Kidney (tissue), 14 donors: ENCODE results near the gene CAMK2N2. TPM values are rescaled to one million over a fixed set of nuclear protein-coding genes. Genes with fewer than 3 reads are reported as not detected.

Source experiments
- DNase-seq, 5 donors: peaks; one replicate each; pipeline ENCODE4 v3.0.0-alpha.2; 2013 to 2020
- FAIRE-seq: peaks from 2 replicates; lab custom pipeline; 2012; peaks lifted over from hg19 to GRCh38; lab: Jason Lieb, UNC
- H3K27ac ChIP-seq, 2 donors: one replicate each; pipeline ENCODE4 v1.7.0; 2013; ENCODE audit warnings: low read depth in 2 of 2, low read length in 2 of 2, inconsistent platforms in 1 of 2
- H3K27me3 ChIP-seq: one replicate; pipeline ENCODE4 v1.7.1; 2013; ENCODE audit warnings: low read length, inconsistent platforms; ENCODE audit not compliant: control insufficient read depth, insufficient read depth
- H3K36me3 ChIP-seq, 3 donors: one replicate each; pipeline versions ENCODE4 v1.7.0 to v1.7.1; 2013; ENCODE audit warnings: low read length in 3 of 3, control low read depth in 1 of 3, inconsistent platforms in 1 of 3; ENCODE audit not compliant: insufficient read depth in 3 of 3, control insufficient read depth in 2 of 3
- H3K4me1 ChIP-seq, 3 donors: one replicate each; pipeline versions ENCODE4 v1.7.0 to v1.7.1; 2013; ENCODE audit warnings: low read length in 3 of 3, inconsistent platforms in 1 of 3, low read depth in 1 of 3; ENCODE audit not compliant: control insufficient read depth in 2 of 3, insufficient read depth in 2 of 3
- H3K4me3 ChIP-seq, 3 donors: one replicate each; pipeline versions ENCODE4 v1.7.0 to v1.8.1; 2013; ENCODE audit warnings: low read length in 3 of 3, control low read depth in 1 of 3, inconsistent platforms in 1 of 3
- H3K9ac ChIP-seq, 3 donors: one replicate each; pipeline versions ENCODE4 v1.7.0 to v1.7.1; 2013; ENCODE audit warnings: low read length in 3 of 3, control low read depth in 1 of 3, inconsistent platforms in 1 of 3
- H3K9me3 ChIP-seq, 3 donors: one replicate each; pipeline versions ENCODE4 v1.7.0 to v1.7.1; 2013; ENCODE audit warnings: low read length in 3 of 3, control low read depth in 1 of 3, inconsistent platforms in 1 of 3; ENCODE audit not compliant: control insufficient read depth in 2 of 3, insufficient read depth in 1 of 3
- intact Hi-C: fragments of 100-400 bp; cut with DNase I; formaldehyde crosslinking; loops from one replicate; pipeline ENCODE4 v1.11.1; 2022
- microRNA-seq: library from miRNA; unstranded; fragments of <30 nt; microRNA quantifications from one replicate; pipeline ENCODE4 v1.2.0, GENCODE V29; 2020
- polyA plus RNA-seq: library from polyadenylated mRNA; stranded (reverse); fragments of 350-450 nt; fragmentation: Illumina TruSeq; extraction: RNeasy Lipid Tissue Mini Kit (QIAGEN cat#74804); gene quantifications from one replicate; pipeline ENCODE4 v1.2.3, GENCODE V29; 2014; ENCODE audit warnings: low read depth, low replicate concordance; ENCODE audit not compliant: insufficient read depth
- total RNA-seq: library from RNA; stranded (reverse); fragmentation: NEBNext Ultra II Directional; extraction: Animal tissue kit (Norgen Biotek cat#: 25700); gene quantifications from one replicate; pipeline ENCODE4 v1.2.1, GENCODE V29; 2021
- TF ChIP-seq, protein P1 (sequence below): IDR thresholded peaks from 3 replicates; pipeline ENCODE4 v1.5.1; 2012; ENCODE audit warnings: mild to moderate bottlenecking, moderate library complexity, borderline replicate concordance; ENCODE audit not compliant: insufficient read depth; ENCODE audit errors: extremely low read depth
- donor health status: control.
- donor health status: control.
- donor health status: control.
- donor health status: control.
- donor health status: control.
- donor health status: DM: yes; HTN: yes; CAD: no.
- donor health status: Normal renal cell carcinoma (clear cell type).

Gene CAMK2N2
- total and polyA plus RNA-seq, 2 donors from 2014 or later, result 0.31 to 0.39 TPM

DNA sequence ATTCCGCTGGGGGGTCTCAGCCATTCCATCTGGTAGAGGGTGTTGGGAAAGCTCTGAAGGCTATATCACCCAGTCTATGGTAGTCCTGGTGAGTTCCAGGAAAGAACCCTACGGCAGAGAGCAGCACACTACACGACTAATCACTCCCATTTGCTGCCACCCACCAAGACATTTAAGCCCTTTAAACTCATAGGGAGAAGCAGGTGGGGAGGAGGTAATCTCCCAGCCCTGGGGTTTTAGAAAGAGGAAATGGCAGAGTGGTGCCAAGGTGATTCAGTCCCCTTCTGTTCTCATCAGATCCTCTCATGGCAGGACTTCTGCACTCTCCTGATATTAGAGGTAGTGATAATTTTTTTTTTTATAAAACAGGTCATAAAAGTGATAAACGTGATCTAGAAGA is 42.5 kb downstream of the CAMK2N2 start:
- Histone ChIP-seq H3K9me3 (no peaks in the 10 kb centered on the region), H3K9ac (no peak overlapping the region), H3K36me3 (no peaks in the 10 kb centered on the region), H3K27me3 (no peaks in the 10 kb centered on the region), H3K4me1 (no peaks in the 10 kb centered on the region), H3K4me3 (no peak overlapping the region), H3K27ac (no peak overlapping the region)
- TF ChIP-seq, protein P1, sequence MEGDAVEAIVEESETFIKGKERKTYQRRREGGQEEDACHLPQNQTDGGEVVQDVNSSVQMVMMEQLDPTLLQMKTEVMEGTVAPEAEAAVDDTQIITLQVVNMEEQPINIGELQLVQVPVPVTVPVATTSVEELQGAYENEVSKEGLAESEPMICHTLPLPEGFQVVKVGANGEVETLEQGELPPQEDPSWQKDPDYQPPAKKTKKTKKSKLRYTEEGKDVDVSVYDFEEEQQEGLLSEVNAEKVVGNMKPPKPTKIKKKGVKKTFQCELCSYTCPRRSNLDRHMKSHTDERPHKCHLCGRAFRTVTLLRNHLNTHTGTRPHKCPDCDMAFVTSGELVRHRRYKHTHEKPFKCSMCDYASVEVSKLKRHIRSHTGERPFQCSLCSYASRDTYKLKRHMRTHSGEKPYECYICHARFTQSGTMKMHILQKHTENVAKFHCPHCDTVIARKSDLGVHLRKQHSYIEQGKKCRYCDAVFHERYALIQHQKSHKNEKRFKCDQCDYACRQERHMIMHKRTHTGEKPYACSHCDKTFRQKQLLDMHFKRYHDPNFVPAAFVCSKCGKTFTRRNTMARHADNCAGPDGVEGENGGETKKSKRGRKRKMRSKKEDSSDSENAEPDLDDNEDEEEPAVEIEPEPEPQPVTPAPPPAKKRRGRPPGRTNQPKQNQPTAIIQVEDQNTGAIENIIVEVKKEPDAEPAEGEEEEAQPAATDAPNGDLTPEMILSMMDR, result no peak
- DNase-seq (no peak), FAIRE-seq (no peak)
- intact Hi-C loops, result no loop called here

DNA sequence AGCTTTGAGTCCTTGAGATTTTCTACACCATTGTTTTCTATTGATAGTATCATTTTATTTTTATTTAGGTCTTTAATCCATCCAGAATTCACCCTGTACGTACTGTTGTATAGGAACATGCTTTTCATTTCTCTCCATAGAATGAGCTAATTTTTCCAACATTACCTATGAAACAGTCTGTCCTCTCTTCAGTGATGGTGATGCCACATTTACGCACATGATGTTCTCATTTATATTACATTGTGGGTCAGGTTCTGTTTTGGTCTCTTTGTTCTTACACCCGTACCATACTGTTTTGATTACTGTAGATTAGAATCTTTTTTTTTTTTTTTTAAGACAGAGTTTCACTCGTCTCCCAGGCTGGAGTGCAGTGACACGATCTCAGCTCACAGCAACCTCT is 49.6 kb downstream of the CAMK2N2 start:
- no peaks in the 10 kb centered on the region for H3K4me1 ChIP-seq
- FAIRE-seq (no peak), DNase-seq (no peak)
- no peak overlapping the region for H3K9ac ChIP-seq
- H3K36me3 ChIP-seq, result no peaks in the 10 kb centered on the region
- H3K27me3 ChIP-seq, result no peaks in the 10 kb centered on the region
- TF ChIP-seq, protein P1, result no peak
- no peak overlapping the region for H3K27ac ChIP-seq
- intact Hi-C loops, result no loop called here
- H3K9me3 ChIP-seq, result no peaks in the 10 kb centered on the region
- no peak overlapping the region for H3K4me3 ChIP-seq

DNA sequence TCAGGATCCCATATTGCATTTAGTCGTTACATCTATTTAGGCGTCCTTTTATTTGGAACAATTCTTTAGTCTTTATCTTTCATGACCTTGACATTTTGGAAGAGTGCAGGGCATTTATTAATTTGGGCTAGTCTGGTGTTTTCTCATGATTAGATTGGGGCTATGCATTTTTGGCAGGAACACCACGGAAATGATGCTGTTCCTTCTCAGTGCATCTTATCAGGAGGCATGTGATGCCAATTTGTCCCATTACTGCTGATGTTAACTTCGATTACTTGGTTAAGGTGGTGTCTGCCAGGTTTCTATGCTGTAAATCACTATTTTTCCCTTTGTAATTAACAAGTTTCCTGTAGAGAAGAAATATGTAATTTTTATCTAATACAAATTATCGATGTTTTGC is 50.1 kb downstream of the CAMK2N2 start:
- Histone ChIP-seq H3K27me3 (no peaks in the 10 kb centered on the region), H3K27ac (no peak overlapping the region), H3K4me1 (no peaks in the 10 kb centered on the region), H3K4me3 (no peak overlapping the region), H3K9ac (no peak overlapping the region), H3K36me3 (no peaks in the 10 kb centered on the region), H3K9me3 (no peaks in the 10 kb centered on the region)
- FAIRE-seq (no peak), DNase-seq (no peak)
- TF ChIP-seq, protein P1, result no peak
- intact Hi-C loops, result no loop called here

Small RNA genes lying within 50 kb of the gene (microRNA-seq; reads per million reads assigned to microRNA genes)
- gene MIR1224, result not detected

Other genes with a start within 250 kb of the CAMK2N2 start
- gene ABCC5, start 243.7 kb downstream of the CAMK2N2 start, total RNA-seq, result 39.3 TPM
- 31.9 TPM for gene ABCC5, start 243.7 kb downstream of the CAMK2N2 start, polyA plus RNA-seq
- gene HTR3D, start 229.8 kb downstream of the CAMK2N2 start, total RNA-seq, result not detected
- not detected for gene HTR3D, start 229.8 kb downstream of the CAMK2N2 start, polyA plus RNA-seq
- not detected for gene HTR3C, start 208.5 kb downstream of the CAMK2N2 start, total RNA-seq
- not detected for gene HTR3C, start 208.5 kb downstream of the CAMK2N2 start, polyA plus RNA-seq
- not detected for gene HTR3E, start 164.5 kb downstream of the CAMK2N2 start, total RNA-seq
- gene HTR3E, start 164.5 kb downstream of the CAMK2N2 start, polyA plus RNA-seq, result not detected
- 36.9 TPM for gene EIF2B5, start 126.2 kb downstream of the CAMK2N2 start, total RNA-seq
- 37.0 TPM for gene EIF2B5, start 126.2 kb downstream of the CAMK2N2 start, polyA plus RNA-seq
- 57.4 TPM for gene DVL3, start 106.2 kb downstream of the CAMK2N2 start, total RNA-seq
- gene DVL3, start 106.2 kb downstream of the CAMK2N2 start, polyA plus RNA-seq, result 30.3 TPM
- gene AP2M1, start 86.7 kb downstream of the CAMK2N2 start, total RNA-seq, result 329 TPM
- 353 TPM for gene AP2M1, start 86.7 kb downstream of the CAMK2N2 start, polyA plus RNA-seq
- gene ABCF3, start 75.4 kb downstream of the CAMK2N2 start, total RNA-seq, result 69.0 TPM
- gene ABCF3, start 75.4 kb downstream of the CAMK2N2 start, polyA plus RNA-seq, result 49.1 TPM
- gene VWA5B2, start 32.0 kb downstream of the CAMK2N2 start, total RNA-seq, result 0.25 TPM
- 0.11 TPM for gene VWA5B2, start 32.0 kb downstream of the CAMK2N2 start, polyA plus RNA-seq
- 33.6 TPM for gene ALG3, start 12.6 kb downstream of the CAMK2N2 start, total RNA-seq
- 39.8 TPM for gene ALG3, start 12.6 kb downstream of the CAMK2N2 start, polyA plus RNA-seq
- 2.8 TPM for gene EEF1AKMT4, start 11.9 kb downstream of the CAMK2N2 start, total RNA-seq
- 6.1 TPM for gene EEF1AKMT4, start 11.9 kb downstream of the CAMK2N2 start, polyA plus RNA-seq
- not detected for gene ECE2, start 14.5 kb upstream of the CAMK2N2 start, total RNA-seq
- not detected for gene ECE2, start 14.5 kb upstream of the CAMK2N2 start, polyA plus RNA-seq
- 149 TPM for gene PSMD2, start 37.7 kb upstream of the CAMK2N2 start, total RNA-seq
- 104 TPM for gene PSMD2, start 37.7 kb upstream of the CAMK2N2 start, polyA plus RNA-seq
- 327 TPM for gene EIF4G1, start 53.1 kb upstream of the CAMK2N2 start, total RNA-seq
- gene EIF4G1, start 53.1 kb upstream of the CAMK2N2 start, polyA plus RNA-seq, result 118 TPM
- 20.1 TPM for gene FAM131A, start 76.0 kb upstream of the CAMK2N2 start, total RNA-seq
- gene FAM131A, start 76.0 kb upstream of the CAMK2N2 start, polyA plus RNA-seq, result 14.0 TPM
- 10.4 TPM for gene CLCN2, start 100.1 kb upstream of the CAMK2N2 start, total RNA-seq
- gene CLCN2, start 100.1 kb upstream of the CAMK2N2 start, polyA plus RNA-seq, result 6.4 TPM
- 82.0 TPM for gene POLR2H, start 100.2 kb upstream of the CAMK2N2 start, total RNA-seq
- gene POLR2H, start 100.2 kb upstream of the CAMK2N2 start, polyA plus RNA-seq, result 157 TPM
- gene THPO, start 116.7 kb upstream of the CAMK2N2 start, total RNA-seq, result 0.85 TPM
- 5.7 TPM for gene THPO, start 116.7 kb upstream of the CAMK2N2 start, polyA plus RNA-seq
- 16.8 TPM for gene CHRD, start 118.5 kb upstream of the CAMK2N2 start, total RNA-seq
- gene CHRD, start 118.5 kb upstream of the CAMK2N2 start, polyA plus RNA-seq, result 18.6 TPM